Thoracic aorta (tissue), 2 donors: Measurements from ENCODE around the gene NHSL2. TPM values are rescaled to one million over a fixed set of nuclear protein-coding genes. Genes with fewer than 3 reads are reported as not detected.

Source experiments
- ATAC-seq: fragments of 150-250 bp; one replicate; pipeline ENCODE4 v1.8.0; 2017; ENCODE audit warnings: low read depth; ENCODE audit not compliant: insufficient number of reproducible peaks, low FRiP score
- DNase-seq: peaks from one replicate; pipeline ENCODE4 v3.0.0-alpha.2; 2020; ENCODE audit warnings: low spot score
- H3K27ac ChIP-seq, 2 donors: fragments of 200-600 bp; sonication (generic); 1 replicate in 1 of 2; 2 replicates in 1 of 2; pipeline ENCODE4 v1.5.1; 2016; ENCODE audit warnings: mild to moderate bottlenecking in 2 of 2, moderate library complexity in 2 of 2
- H3K27me3 ChIP-seq: fragments of 200-600 bp; sonication (generic); replicated peaks from 2 replicates; pipeline ENCODE4 v1.6.0; 2016; ENCODE audit warnings: mild to moderate bottlenecking; ENCODE audit not compliant: insufficient read depth
- H3K36me3 ChIP-seq: fragments of 200-600 bp; sonication (generic); one replicate; pipeline ENCODE4 v1.5.1; 2016
- H3K4me1 ChIP-seq, 2 donors: fragments of 200-600 bp; sonication (generic); 1 replicate in 1 of 2; 2 replicates in 1 of 2; pipeline versions ENCODE4 v1.5.1 to v1.6.0; 2016; ENCODE audit warnings: low read depth in 2 of 2, mild to moderate bottlenecking in 1 of 2; ENCODE audit not compliant: control insufficient read depth in 1 of 2
- H3K4me3 ChIP-seq: fragments of 200-600 bp; sonication (generic); 2 replicates; pipeline ENCODE4 v1.5.1; 2016; ENCODE audit warnings: mild to moderate bottlenecking
- H3K9me3 ChIP-seq: fragments of 200-600 bp; sonication (generic); 2 replicates; pipeline ENCODE4 v1.5.1; 2016
- CTCF ChIP-seq: fragments of 200-600 bp; sonication (generic); IDR thresholded peaks from one replicate; pipeline ENCODE4 v1.5.1; 2019; ENCODE audit warnings: antibody characterized with exemption
- total RNA-seq, 2 donors: library from RNA; depleted of rRNA; stranded (reverse); fragments of >200 nt; gene quantifications; one replicate each; pipeline versions ENCODE4 v1.1.0 to v1.2.3, GENCODE V29; 2016

The NHSL2 gene
- total RNA-seq, 2 donors from 2014 or later = 15.0 to 16.5 TPM

GRCh38 chrX:72107320-72107719, 196.7 kb downstream of the NHSL2 start:
- Histone ChIP-seq H3K4me1 (no peaks in the 10 kb centered on the region), H3K9me3 (no peaks in the 10 kb centered on the region), H3K4me3 (no peak overlapping the region), H3K36me3 (no peaks in the 10 kb centered on the region), H3K27ac (no peak overlapping the region), H3K27me3 (no peaks in the 10 kb centered on the region)
- DNase-seq (no peak), ATAC-seq (no peak)
- no peak for TF ChIP-seq CTCF

GRCh38 chrX:72107841-72108595, 197.4 kb downstream of the NHSL2 start:
- H3K4me3 ChIP-seq = no peak overlapping the region
- ATAC-seq (no peak), DNase-seq (no peak)
- H3K27me3 ChIP-seq = no peaks in the 10 kb centered on the region
- H3K36me3 ChIP-seq = no peaks in the 10 kb centered on the region
- no peaks in the 10 kb centered on the region for H3K9me3 ChIP-seq
- H3K27ac ChIP-seq = no peak overlapping the region
- H3K4me1 ChIP-seq = no peaks in the 10 kb centered on the region
- no peak for TF ChIP-seq CTCF

- Histone ChIP-seq H3K9me3 (no peaks in the 10 kb centered on the region), H3K27ac (no peak overlapping the region), H3K4me3 (no peak overlapping the region), H3K4me1 (no peaks in the 10 kb centered on the region), H3K27me3 (no peaks in the 10 kb centered on the region), H3K36me3 (no peaks in the 10 kb centered on the region)
- ATAC-seq (no peak), DNase-seq (no peak)
- no peak for TF ChIP-seq CTCF
These were observed 198.0 kb downstream of the NHSL2 start for GRCh38 chrX:72108666-72109065.

- DNase-seq (no peak), ATAC-seq (no peak)
- Histone ChIP-seq H3K36me3 (no peaks in the 10 kb centered on the region), H3K4me3 (no peak overlapping the region), H3K4me1 (no peaks in the 10 kb centered on the region), H3K27me3 (no peaks in the 10 kb centered on the region), H3K27ac (no peak overlapping the region), H3K9me3 (no peaks in the 10 kb centered on the region)
- TF ChIP-seq CTCF = no peak
These were observed 199.6 kb downstream of the NHSL2 start for GRCh38 chrX:72110051-72110875.

GRCh38 chrX:72110876-72111708, 200.4 kb downstream of the NHSL2 start:
- no peak for TF ChIP-seq CTCF
- no peak overlapping the region for H3K27ac ChIP-seq
- H3K9me3 ChIP-seq = no peaks in the 10 kb centered on the region
- no peak for ATAC-seq
- H3K36me3 ChIP-seq = no peaks in the 10 kb centered on the region
- no peak overlapping the region for H3K4me3 ChIP-seq
- H3K27me3 ChIP-seq = no peaks in the 10 kb centered on the region
- no peaks in the 10 kb centered on the region for H3K4me1 ChIP-seq
- no peak for DNase-seq
